ENCODE measurements around the gene CDA. TPM values are rescaled to one million over a fixed set of nuclear protein-coding genes. Genes with fewer than 3 reads are reported as not detected.

Gene CDA
- total RNA-seq, 3 donors from 2014 or later (not counting 1 experiment from before 2014, with no cell fraction given) = 1.4 to 5.3 TPM; not detected in 1

- H3K4me1 Mint-ChIP-seq = no peaks in the 10 kb centered on the region
- intact Hi-C loops (cut with micrococcal nuclease) = no loop called here
- H3K36me3 ChIP-seq (ENCODE audit: control insufficient read depth, insufficient read depth, low read length) = no peaks in the 10 kb centered on the region
- no peaks in the 10 kb centered on the region for H3K36me3 Mint-ChIP-seq
- ATAC-seq (no peak), DNase-seq (no peak)
- H3K4me3 ChIP-seq (ENCODE audit: low read length) = no peak within 1 kb of the TSS
- no peaks in the 10 kb centered on the region for H3K9me3 ChIP-seq (ENCODE audit: control insufficient read depth, insufficient read depth, low read length)
- H3K4me3 Mint-ChIP-seq = no peak within 1 kb of the TSS
- H3K27ac ChIP-seq (ENCODE audit: low read length) = no peak within 1 kb of the TSS
- peaks cover 19% of the 10 kb centered on the region in 2 donors for H3K27me3 Mint-ChIP-seq (ENCODE audit: low read depth in 2 of 2)
- TF ChIP-seq CTCF (IDR thresholded peaks at IDR 0.05) = no peak
- peaks cover 15% of the 10 kb centered on the region for H3K27me3 ChIP-seq (ENCODE audit: control insufficient read depth, insufficient read depth, low read length)
- no peaks in the 10 kb centered on the region for H3K9me3 Mint-ChIP-seq
- no peak within 1 kb of the TSS for H3K27ac Mint-ChIP-seq
- H3K4me1 ChIP-seq (ENCODE audit: control insufficient read depth, insufficient read depth, low read length) = no peaks in the 10 kb centered on the region
- 2% methylated on average over 42 of the region's 47 CpGs for WGBS (ENCODE audit: insufficient coverage)
These were observed 36.8 kb upstream of the CDA start, which contains the start of gene FAM43B for GRCh38 chr1:20551945-20552727. Gene FAM43B, plus strand, starts transcription at chr1:20552573. Its CDS starts 401 bp downstream, at chr1:20552974.

GRCh38 chr1:20552728-20553445 is 36.0 kb upstream of the CDA start:
- no peak for ATAC-seq
- Mint-ChIP-seq H3K27me3 (ENCODE audit: low read depth in 2 of 2) (peaks cover 19% of the 10 kb centered on the region in 2 donors), H3K27ac (no peak overlapping the region), H3K4me1 (no peaks in the 10 kb centered on the region), H3K36me3 (no peaks in the 10 kb centered on the region), H3K4me3 (no peak overlapping the region), H3K9me3 (no peaks in the 10 kb centered on the region)
- H3K27me3 ChIP-seq (ENCODE audit: control insufficient read depth, insufficient read depth, low read length) = peaks cover 15% of the 10 kb centered on the region
- 4% methylated on average over 82 of the region's 82 CpGs for WGBS (ENCODE audit: insufficient coverage)
- H3K27ac ChIP-seq (ENCODE audit: low read length) = no peak overlapping the region
- H3K36me3 ChIP-seq (ENCODE audit: control insufficient read depth, insufficient read depth, low read length) = no peaks in the 10 kb centered on the region
- intact Hi-C loops (cut with micrococcal nuclease) = no loop called here
- H3K4me1 ChIP-seq (ENCODE audit: control insufficient read depth, insufficient read depth, low read length) = no peaks in the 10 kb centered on the region
- H3K9me3 ChIP-seq (ENCODE audit: control insufficient read depth, insufficient read depth, low read length) = no peaks in the 10 kb centered on the region
- TF ChIP-seq CTCF (IDR thresholded peaks at IDR 0.05) = no peak
- no peak for DNase-seq
- no peak overlapping the region for H3K4me3 ChIP-seq (ENCODE audit: low read length)

- peaks cover 19 to 21% of the 10 kb centered on the region in 2 donors for H3K27me3 Mint-ChIP-seq (ENCODE audit: low read depth in 2 of 2)
- no peaks in the 10 kb centered on the region for H3K9me3 Mint-ChIP-seq
- H3K4me1 Mint-ChIP-seq = no peaks in the 10 kb centered on the region
- TF ChIP-seq CTCF (IDR thresholded peaks at IDR 0.05) = no peak
- no peak overlapping the region for H3K4me3 Mint-ChIP-seq
- DNase-seq = no peak
- H3K27ac Mint-ChIP-seq = no peak overlapping the region
- H3K9me3 ChIP-seq (ENCODE audit: control insufficient read depth, insufficient read depth, low read length) = no peaks in the 10 kb centered on the region
- H3K4me1 ChIP-seq (ENCODE audit: control insufficient read depth, insufficient read depth, low read length) = no peaks in the 10 kb centered on the region
- no peak overlapping the region for H3K4me3 ChIP-seq (ENCODE audit: low read length)
- no peaks in the 10 kb centered on the region for H3K36me3 Mint-ChIP-seq
- no peak overlapping the region for H3K27ac ChIP-seq (ENCODE audit: low read length)
- 69% methylated on average over 7 of the region's 7 CpGs for WGBS (ENCODE audit: insufficient coverage)
- intact Hi-C loops (cut with micrococcal nuclease) = no loop called here
- H3K36me3 ChIP-seq (ENCODE audit: control insufficient read depth, insufficient read depth, low read length) = no peaks in the 10 kb centered on the region
- ATAC-seq = no peak
- peaks cover 15% of the 10 kb centered on the region for H3K27me3 ChIP-seq (ENCODE audit: control insufficient read depth, insufficient read depth, low read length)
These were observed 33.7 kb upstream of the CDA start for GRCh38 chr1:20555025-20555757.
